Activated CD4-positive, alpha-beta T cell treated with anti-CD3 and anti-CD28 coated beads for 4 hours (primary cell): ENCODE measurements around the gene PMFBP1.

Experiments used
- DNase-seq, 2 donors: peaks; one replicate each; pipeline ENCODE4 v3.0.0-alpha.2; 2020

PMFBP1 gene, protein sequence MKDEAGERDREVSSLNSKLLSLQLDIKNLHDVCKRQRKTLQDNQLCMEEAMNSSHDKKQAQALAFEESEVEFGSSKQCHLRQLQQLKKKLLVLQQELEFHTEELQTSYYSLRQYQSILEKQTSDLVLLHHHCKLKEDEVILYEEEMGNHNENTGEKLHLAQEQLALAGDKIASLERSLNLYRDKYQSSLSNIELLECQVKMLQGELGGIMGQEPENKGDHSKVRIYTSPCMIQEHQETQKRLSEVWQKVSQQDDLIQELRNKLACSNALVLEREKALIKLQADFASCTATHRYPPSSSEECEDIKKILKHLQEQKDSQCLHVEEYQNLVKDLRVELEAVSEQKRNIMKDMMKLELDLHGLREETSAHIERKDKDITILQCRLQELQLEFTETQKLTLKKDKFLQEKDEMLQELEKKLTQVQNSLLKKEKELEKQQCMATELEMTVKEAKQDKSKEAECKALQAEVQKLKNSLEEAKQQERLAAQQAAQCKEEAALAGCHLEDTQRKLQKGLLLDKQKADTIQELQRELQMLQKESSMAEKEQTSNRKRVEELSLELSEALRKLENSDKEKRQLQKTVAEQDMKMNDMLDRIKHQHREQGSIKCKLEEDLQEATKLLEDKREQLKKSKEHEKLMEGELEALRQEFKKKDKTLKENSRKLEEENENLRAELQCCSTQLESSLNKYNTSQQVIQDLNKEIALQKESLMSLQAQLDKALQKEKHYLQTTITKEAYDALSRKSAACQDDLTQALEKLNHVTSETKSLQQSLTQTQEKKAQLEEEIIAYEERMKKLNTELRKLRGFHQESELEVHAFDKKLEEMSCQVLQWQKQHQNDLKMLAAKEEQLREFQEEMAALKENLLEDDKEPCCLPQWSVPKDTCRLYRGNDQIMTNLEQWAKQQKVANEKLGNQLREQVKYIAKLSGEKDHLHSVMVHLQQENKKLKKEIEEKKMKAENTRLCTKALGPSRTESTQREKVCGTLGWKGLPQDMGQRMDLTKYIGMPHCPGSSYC

DNA sequence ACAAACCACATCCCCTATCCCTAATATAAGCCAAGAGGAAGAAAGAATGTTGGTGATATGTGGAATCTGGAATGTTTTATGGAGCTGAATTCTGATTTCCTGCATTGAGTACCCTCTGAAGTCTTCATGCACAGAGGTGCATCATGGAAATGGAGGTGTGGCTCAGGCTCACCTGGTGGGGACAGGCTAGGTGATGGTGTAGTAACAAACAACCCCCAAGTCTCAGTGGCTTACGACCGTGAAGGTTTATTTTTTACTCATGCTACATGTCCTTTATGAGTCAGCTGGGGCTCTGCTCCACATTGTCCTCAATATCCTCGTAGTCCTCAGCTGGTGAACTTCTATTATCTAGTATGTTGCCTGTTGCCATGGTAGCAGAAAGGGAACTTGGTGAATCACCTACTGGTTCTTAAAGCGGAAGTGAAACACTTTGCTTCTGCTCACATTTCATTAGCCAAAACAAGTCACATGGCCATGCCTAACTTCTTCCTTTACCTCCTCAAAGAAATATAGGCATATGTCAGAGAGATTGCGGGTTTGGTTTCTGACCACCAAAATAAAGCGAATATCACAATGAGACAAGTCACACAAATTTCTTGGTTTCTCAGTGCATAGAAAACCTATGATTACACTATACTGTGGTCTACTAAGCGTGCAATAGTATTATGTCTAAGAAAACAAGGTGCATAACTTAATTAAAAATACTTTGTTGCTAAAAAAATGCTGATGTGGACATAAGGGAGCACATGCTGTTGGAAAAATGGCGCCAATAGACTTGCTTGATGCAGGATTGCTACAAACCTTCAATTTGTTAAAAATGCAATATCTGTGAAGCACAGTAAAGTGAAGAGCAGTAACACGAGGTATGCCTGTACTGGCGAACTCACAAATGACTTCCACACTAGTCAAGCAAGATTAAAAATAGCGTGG, at the start of gene PMFBP1:
Gene PMFBP1 (minus strand): TSS at position 51 of the 930 bp plus-strand sequence. CDS start 947 bp downstream, outside the sequence.
- no peak for DNase-seq

GRCh38 chr16:72221630-72222024, 49.7 kb upstream of the PMFBP1 start:
- no peak for DNase-seq

DNA sequence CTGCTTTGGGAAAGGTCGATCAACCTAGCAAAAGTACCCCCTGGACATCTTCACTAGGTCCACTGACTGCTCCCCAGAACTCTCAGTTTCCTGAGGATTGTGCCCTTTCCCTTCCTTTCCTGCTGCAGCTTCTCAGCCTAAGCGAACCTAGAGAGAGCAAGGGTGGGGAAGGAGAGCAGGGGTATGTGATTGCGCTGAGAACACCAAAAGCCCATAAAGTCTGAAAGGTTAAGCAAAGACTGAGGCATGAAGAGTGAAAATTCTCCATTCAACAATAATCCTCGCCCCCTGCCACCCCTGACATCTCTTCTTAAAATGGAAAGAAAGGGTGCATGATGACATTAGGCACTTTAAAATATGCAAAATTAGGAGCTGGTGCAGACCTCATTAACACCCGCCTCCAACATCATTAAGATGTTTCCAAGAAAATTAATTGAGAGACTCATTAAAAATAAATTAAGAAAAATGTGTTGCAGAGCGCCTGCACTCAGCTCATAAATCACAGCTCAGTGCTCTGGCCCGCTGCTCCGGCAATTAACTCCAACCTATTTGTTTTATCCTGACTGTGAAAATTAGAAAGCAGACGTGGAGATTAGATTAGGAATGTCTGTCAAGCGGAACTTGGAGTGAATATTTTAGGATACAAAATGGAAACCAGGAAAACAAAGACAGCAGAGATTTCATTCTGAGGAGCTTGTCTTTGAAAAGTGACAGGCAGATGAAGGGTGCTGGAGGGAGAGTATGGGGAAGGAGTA, 49.1 kb upstream of the PMFBP1 start:
- DNase-seq, result no peak

DNA sequence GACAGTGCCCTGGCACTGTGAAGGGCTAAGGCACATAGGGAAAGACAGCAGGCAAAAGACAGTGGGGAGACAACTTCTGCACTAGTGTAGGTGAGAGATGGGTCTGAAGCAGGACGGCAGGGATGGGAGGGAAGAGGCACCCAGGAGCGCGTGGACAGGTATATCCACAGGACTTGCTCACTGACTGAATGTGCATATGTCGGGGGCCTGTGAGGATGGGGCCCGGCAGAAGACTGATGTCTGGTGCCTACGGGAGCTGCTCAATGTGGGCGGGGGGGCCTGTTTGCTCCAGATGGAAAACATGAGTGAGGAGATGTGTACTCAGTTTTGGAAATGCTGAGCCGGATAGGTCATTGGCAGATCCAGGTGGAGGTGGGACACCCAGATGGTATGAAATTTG, 47.3 kb upstream of the PMFBP1 start:
- no peak for DNase-seq

GRCh38 chr16:72216767-72217166, 44.8 kb upstream of the PMFBP1 start:
- no peak for DNase-seq

DNA sequence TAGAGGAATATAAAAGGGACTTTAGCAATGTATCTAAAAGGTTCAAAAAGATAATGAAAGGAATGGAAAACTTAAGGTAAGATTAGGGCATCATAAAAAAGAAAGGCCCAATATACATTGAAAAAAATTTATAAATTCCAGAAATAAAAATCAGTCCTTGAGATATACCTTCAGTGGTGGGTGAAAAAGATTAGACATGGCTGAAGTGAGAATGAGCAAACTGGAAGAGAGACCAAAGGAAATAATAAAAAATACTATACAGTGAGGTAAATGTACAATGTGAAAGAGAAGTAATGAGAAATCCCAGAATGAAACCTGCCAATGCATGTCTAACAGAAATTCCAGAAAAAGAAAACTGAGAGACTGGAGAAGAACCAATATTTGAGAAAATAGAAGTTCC, 42.9 kb upstream of the PMFBP1 start:
- no peak for DNase-seq

- no peak for DNase-seq
Observed at GRCh38 chr16:72211110-72211509, 39.2 kb upstream of the PMFBP1 start.

GRCh38 chr16:72210555-72210954, 38.6 kb upstream of the PMFBP1 start:
- DNase-seq, result no peak

GRCh38 chr16:72210072-72210471, 38.1 kb upstream of the PMFBP1 start:
- DNase-seq, result no peak

- DNase-seq, result no peak
Observed at GRCh38 chr16:72206299-72206698, 34.3 kb upstream of the PMFBP1 start.

- DNase-seq, result no peak
Observed at GRCh38 chr16:72203401-72203800, 31.4 kb upstream of the PMFBP1 start.

DNA sequence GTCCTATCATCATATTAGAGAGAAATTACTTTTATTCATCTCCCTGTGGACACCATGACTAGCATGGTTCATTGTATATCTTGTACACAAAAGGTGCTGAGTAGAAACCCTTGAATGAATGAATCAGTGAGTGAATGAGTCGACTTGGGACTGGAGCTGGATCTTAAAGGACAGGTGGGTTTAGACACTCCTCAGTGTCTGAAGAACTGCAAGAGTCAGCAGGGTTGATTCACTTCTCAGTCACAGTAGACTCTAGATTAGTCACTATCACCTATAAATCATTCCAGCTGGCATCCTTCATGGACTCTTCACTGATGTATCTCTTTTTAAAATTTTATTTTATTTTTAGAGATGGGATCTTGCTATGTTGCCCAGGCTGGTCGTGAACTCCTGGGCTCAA, 30.1 kb upstream of the PMFBP1 start:
- DNase-seq, result no peak

- no peak for DNase-seq
Observed at GRCh38 chr16:72201387-72201786, 29.4 kb upstream of the PMFBP1 start.

DNA sequence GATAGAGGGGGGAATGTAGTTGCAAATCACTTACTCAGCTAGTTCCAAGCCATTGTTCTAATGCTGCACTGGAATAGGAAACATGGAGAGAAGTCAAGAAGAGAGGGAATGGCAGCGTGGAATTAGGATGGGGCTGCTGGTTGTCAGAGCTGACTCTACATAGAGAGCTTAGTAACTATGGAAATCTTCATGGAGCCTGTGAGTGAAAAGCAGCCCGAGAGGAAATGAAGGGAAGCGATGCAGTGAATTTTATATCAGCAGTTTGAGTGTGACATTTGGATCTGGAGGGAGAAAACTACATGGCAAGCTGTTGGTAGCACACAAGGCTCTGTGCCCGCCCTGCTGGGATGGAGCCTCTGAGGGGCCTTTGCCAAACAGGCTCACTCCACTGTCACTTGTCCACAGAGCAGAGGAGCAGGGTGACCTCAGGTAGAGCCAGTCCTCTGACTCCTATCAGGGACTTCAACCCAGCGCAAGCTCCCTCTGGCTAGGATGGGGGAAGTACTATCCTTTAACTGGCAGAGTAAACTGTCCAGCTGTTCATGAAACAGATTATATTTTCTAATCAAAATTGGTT, 27.9 kb upstream of the PMFBP1 start:
- DNase-seq, result no peak

- DNase-seq, result no peak
Observed at GRCh38 chr16:72198771-72199201, 26.8 kb upstream of the PMFBP1 start.

DNA sequence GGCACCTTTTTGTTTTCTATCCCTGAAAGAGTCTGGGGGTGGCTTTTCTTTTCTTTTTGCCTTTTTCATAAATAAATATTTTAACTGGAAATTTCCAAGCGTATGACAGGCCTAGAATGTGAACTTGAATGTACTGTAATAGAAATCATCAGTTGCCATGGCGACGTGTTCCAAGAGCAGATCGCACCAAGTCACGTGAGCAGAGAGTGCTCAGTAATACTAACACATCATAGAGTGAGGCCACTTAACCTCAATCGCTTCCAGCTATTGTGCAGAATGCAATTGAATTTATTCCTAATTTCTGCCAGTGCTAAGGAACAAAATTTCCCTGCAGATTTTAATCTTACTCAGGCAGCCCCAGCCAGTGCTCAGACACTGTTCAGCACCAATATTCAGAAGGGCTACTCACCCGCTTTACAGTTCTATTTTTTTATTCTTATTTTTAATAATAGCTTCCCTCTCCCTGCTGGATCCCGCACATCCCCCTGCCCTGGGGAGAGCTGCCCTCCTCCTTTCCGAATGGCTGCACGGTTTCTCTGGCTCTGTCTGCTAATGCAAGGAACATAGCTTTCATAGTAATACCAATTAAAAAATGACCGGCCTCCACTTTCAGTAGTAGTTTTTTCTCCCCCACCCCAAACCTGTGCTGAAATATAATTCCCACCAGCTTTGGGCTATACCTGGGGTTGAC, 26.2 kb upstream of the PMFBP1 start:
- no peak for DNase-seq

DNA sequence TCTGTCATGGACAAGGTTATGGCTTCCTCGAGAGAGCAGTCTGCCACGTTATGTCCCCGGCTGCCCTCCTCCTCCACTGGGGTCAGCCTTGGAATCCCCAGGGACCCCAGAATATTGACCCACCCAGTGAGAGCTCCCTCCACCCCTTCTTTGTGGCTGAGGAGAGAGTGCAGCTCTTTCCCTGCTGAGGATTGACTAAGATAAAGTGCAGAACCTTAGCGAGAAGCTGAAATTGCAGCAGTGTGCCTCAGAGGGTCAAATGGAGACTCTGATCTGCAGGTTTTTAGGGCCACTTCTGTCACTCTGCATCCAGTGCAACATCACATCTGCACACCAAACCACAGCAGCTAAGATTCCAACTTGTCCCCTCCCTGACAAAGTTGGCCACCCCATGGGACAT, 25.6 kb upstream of the PMFBP1 start:
- DNase-seq, result no peak

- DNase-seq, result no peak
Observed at GRCh38 chr16:72195609-72196008, 23.7 kb upstream of the PMFBP1 start.

DNA sequence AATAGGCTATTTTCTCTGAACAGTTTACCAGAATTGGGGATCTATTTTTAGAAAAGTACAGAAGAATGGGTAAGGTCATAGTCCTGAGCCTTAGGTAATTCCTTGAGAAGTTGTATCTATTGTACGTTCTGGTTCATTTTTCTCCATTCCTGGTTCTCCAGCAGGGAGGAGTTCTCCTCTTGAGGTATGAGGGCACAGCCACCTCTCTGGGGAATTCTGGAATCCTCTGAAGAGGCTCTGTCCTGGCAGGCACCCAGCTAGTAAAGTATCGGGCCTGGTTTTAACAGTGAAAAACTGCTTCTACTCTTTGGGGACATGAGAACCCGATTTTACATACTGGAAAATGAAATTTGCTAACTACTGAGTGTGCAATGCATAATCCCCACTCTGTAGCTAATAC, 19.6 kb upstream of the PMFBP1 start:
- no peak for DNase-seq

DNA sequence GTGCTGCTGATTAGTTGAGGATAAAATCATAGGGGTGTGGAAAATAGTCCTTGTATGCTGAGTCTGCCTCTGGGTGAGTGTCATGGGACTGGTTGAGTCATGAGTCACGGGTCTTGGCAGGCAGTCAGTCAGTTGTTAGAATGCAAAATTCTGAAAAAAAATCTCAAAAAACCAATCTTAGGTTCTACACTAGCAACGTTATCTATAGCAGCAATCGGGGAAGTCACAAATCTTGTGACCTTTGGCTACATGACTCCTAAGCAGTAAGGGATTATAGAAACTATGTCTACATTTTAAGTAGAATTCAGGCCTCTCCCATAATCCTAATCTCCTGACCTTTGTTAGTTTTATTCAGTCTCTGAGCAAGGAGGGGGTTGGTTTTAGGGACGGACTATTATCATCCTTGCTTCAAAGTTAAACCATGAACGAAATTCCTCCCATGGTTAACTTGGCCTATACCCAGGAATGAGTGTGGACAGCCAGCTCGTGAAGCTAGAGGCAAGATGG, 18.0 kb upstream of the PMFBP1 start:
- no peak for DNase-seq

GRCh38 chr16:72188541-72188940, 16.6 kb upstream of the PMFBP1 start:
- DNase-seq, result no peak
